GM19468 (cell line): ENCODE results near the gene TENM4.

Experiments used
- ATAC-seq: cut with Tn5 transposase; IDR thresholded peaks from one replicate; pipeline ENCODE4 v1.9.1; 2021; ENCODE audit warnings: mild to moderate bottlenecking, moderate library complexity, moderate number of reproducible peaks; ENCODE audit not compliant: unreplicated experiment; ENCODE audit errors: extremely low read depth

The TENM4 gene

DNA sequence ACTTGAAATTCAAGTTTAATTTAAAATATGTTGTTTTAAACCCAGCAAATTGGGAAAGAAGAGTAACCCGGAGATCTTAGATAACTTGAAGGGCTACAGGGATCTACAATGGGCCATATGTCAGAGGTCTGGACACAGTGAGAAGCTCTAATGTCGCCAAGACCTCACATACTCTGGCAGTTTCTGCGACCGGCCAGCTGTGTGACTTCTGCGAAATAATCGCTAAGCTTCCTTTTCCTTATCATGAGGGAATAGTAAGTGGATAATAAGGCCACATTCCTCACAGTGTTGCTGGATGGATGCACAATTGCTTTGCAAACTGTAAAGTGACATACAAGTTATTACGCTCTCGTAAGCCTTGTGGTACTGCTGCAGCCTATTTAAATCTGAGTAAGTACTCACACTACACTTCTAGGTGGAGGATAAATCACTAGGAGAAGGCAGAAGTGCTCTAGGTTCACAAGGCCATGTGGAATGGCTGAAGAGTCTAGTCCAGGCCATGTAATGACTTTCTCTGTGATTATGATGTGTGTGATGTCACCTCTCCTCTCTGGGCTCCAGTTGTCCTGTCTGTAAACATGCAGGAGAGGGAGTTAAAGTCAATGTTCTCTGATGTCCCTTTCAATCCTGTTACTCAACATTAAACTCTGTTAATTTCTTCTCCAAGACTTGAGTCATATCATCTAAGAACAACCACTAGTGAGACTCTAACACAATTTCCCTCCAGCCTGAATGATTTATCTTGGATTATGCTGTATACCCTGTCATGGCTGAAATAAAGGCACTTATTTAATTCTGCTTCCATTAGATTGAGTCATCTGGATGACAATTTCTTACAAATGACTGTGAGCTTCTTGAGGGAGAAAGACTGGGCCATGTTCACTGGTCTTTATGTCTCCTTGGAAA lies 673.5 kb downstream of the TENM4 start:
- ATAC-seq, result no peak

- ATAC-seq, result no peak
These were observed 675.9 kb downstream of the TENM4 start for GRCh38 chr11:78764946-78765345.

- no peak for ATAC-seq
These were observed 677.2 kb downstream of the TENM4 start for GRCh38 chr11:78763664-78764063.

DNA sequence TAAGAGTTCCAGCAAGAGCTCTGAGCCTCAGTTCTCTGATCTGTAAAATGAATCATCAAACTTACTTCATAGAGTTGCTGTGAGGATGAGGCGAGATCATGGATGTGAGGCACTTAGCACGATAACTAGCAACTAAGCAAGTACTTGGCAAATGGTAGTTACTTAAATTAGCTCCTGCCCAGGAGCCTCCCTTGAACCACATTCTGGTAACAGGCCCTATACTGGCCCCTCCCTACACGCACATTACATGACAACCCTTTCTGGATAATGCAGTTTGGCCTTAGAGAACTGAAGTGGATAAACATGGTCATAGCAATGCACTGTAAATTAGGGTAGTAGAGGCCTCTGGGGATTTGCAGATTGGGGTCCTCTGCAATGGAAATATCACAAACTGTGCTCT lies 678.7 kb downstream of the TENM4 start:
- no peak for ATAC-seq

- ATAC-seq, result no peak
These were observed 681.8 kb downstream of the TENM4 start for GRCh38 chr11:78759071-78759470.

- no peak for ATAC-seq
These were observed 687.5 kb downstream of the TENM4 start for GRCh38 chr11:78753297-78753696.

DNA sequence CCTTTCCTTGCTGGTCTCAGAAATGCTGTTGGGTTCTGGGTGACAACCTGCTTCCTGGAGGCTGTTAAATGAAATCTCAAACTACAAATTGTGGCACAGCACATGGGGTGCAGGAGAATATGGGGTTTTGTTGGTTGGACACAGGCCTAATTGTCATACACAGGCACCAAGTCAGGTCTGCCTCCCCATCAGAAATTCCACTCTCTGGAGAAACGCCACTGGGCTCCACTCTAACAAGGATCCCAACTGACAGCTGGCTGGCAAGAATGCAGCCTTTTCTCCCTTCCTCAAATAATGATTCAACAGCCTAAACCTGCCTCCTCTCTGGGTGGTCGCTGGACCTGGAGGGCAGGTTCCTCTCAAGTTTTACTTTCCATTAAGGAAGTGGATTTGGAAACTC lies 688.3 kb downstream of the TENM4 start:
- ATAC-seq, result no peak

DNA sequence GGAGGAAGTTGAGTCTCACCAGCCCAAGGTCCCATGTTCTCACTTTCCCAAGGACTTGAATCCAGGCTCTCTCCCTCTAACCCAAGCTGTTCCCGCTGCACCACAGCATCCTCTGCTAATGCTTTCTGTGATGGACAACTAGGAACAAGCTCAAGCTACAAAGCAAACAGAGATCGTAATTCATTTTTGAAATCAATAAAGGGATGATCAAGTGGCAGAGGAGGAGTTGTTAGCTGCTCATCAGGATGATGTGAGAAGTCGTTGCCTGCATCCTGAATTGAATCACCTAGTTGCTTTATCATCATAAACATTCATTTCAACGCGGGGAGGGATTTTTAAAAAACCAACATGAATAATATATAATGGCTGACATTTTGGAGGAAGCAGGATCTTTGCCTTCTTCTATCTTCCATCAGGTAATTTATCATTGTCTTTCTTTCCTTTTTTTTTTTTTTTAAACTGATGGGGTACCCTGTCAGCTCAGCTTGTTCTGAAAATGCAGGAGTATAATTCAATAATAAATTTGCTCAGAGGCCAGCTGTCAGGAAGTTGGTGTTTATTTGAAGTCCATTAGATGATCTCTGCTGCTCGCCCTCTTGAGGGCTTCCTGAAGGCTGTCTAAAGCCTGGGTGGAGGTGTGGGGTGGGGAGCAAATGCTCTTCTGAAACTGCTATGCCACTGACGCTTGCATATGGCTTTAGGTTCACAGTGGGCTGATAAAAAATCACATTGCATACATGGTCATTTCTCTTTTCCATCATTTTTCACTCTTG lies 691.7 kb downstream of the TENM4 start:
- ATAC-seq, result no peak

GRCh38 chr11:78744949-78745348 lies 695.9 kb downstream of the TENM4 start:
- no peak for ATAC-seq

DNA sequence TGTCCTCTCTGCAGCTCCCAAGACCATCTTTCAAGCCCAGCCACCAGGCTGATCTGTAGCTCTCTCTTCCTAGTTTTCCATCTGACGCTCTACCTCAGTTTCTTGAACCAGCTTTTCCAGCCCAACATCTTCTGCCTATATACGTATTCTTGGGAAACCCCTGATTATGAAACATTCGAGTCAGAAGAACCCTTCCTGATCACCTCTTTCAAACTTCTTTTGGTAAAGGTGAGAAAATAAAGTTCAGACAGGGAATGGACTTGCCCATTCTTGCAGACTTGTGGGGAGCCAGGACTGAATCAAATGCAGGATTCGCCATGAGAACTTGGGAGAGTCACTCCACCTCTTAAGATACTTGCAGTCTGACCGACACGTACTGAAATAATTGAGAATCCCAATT lies 696.6 kb downstream of the TENM4 start:
- ATAC-seq, result no peak

DNA sequence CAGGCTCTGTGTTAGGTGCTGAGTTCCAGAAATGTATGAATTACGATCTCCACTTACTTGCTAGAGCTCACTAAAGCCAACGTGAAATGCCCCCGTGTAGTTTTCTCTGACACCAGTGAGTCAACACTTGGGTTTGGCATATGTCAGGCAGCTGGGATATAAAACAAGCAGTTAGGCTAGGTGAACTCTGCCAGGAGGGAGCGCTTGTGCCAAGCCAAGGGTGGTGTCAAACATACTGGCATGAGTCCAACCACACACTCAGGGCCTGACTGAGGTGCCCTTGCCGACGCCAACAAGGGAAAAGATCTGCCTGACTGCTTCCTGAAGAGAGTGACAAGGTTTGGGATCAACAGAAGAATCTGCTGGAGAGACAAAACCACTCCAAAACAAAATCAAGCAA lies 698.4 kb downstream of the TENM4 start:
- ATAC-seq, result no peak

GRCh38 chr11:78741741-78742140 lies 699.1 kb downstream of the TENM4 start:
- no peak for ATAC-seq

- ATAC-seq, result no peak
These were observed 700.4 kb downstream of the TENM4 start for GRCh38 chr11:78740199-78741071.

DNA sequence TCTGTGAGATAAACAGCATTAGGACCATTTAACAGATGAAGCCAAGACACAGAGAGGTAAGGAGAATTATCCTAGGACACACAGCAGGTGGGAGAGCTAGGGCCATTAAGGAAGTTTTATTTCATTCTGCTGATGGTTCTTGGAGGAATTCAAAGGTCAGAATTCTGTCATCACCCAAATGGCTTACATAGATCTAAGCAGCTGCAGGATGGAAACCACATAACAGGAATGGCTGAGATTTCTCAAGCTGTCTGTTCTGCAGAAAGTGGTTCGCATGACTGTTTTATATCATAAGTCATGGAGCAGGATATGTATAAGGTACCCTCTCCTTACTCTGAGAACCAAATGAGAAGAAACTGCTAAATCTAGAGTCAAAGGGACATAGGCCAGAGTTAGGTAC lies 702.9 kb downstream of the TENM4 start:
- no peak for ATAC-seq

DNA sequence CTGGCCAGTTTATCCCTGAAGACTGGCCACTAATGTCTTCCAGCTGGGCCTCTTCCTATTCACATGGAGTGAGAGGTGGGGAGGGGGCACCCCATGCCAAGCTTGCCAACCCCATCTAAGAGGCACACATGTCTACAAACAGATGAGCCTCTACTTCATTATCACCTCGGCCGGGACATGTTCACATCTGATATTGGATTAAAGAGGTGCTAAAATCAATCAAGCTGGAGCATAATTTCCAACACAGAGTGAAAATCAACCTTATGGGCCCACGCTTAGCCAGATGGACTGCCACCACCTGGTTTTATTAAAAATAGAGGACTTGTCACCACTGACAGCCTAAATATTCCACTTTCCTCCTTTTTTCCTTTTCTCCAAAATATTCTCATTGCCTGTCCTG lies 703.5 kb downstream of the TENM4 start:
- ATAC-seq, result no peak

DNA sequence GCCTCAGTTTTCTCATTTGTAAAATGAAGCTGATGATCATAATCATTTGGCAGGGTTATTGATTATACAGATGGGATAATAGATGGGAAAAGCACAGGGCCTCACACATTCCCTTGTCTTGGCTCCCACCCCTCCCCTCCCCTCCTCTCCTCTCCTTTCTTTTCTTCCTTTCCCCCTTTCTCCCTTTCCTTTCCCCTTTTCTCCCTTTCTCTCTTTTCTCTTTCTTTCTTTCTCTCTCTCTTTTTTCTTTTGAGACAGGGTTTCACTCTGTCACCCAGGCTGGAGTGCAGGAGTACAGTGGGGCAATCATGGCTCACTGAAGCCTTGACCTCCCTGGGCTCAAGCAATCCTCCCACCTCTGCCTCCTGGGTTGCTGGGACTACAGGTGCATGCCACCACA lies 705.1 kb downstream of the TENM4 start:
- no peak for ATAC-seq

GRCh38 chr11:78733031-78733430 lies 707.8 kb downstream of the TENM4 start:
- no peak for ATAC-seq

DNA sequence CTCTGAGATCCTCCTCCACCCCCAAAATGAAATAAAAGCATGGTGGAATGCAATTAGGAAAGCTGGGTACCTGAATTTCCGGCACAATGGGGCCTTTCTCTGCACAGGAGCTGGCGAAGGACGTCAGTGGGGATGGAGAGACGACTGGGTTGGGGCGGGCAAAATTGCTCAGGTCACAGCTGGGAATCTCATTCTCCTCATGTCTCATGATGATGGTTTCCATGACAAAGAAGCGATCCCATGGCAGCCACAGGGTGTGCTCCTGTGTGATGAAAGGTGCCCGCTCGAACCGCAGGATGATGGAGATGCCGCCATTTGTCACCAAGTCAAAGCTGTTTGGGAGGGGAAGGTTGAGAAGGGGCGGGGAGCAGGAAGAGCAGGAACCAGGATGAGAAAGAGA lies 708.6 kb downstream of the TENM4 start:
- ATAC-seq, result no peak

DNA sequence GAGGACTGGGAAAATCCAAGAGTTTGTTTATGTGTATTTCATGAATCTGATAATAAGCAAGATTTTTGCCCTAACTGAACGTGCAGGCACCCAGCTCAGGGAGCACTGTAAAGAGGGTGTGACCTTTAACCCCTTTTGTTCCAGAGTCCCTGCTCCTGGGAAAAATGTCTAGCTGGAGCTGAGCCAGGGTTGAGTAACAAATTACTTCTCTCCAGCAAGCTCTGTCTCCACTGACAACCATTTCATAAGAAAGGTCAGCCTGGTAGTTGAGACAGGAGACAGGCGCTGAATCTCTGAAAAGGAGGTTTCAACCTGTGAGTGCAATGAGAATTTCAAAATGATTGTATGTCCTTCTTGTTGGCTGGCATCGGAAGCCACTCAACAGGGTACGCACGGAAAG lies 709.8 kb downstream of the TENM4 start:
- no peak for ATAC-seq

- ATAC-seq, result no peak
These were observed 710.5 kb downstream of the TENM4 start for GRCh38 chr11:78730267-78730824.
